Measurements from ENCODE around the gene HCST. TPM values are rescaled to one million over a fixed set of nuclear protein-coding genes. Genes with fewer than 3 reads are reported as not detected.
A peak's percentile ranks its signal among the peaks of the same experiment; 100 is the strongest.

HCST gene
- total and polyA plus RNA-seq, 2 of the 13 experiments (the other 11 are each of a cell fraction or from before 2014, with no cell fraction given): 0.24 to 1.2 TPM

- TF ChIP-seq ZMAT3 (CRISPR knock-in tag; conservative IDR thresholded peaks at IDR 0.05) (no peak), ZNF343 (CRISPR knock-in tag; IDR thresholded peaks at IDR 0.05) (no peak), SOX13 (IDR thresholded peaks at IDR 0.05) (no peak), SOX13 (CRISPR knock-in tag; conservative IDR thresholded peaks at IDR 0.05 in 1 of 2, IDR thresholded peaks at IDR 0.05 in 1 of 2) (no peak; a peak in 1 of 4 replicates), ARNT2 (CRISPR knock-in tag; IDR thresholded peaks at IDR 0.05; ENCODE audit: low read depth) (no peak), FOSL2 (CRISPR knock-in tag; IDR thresholded peaks at IDR 0.05) (no peak; the same call in 1 of the 2 replicates), POLR2AphosphoS5 (IDR thresholded peaks at IDR 0.05; ENCODE audit: low read depth, low read length) (no peak), BRD4 (CRISPR knock-in tag; IDR thresholded peaks at IDR 0.05) (no peak), DPF2 (CRISPR knock-in tag; IDR thresholded peaks at IDR 0.05; ENCODE audit: borderline replicate concordance, low read depth) (0 out of 2 replicates have a peak, but pooled peaks have one; percentile 37), ZBTB40 (IDR thresholded peaks at IDR 0.05) (no peak), ZBTB40 (CRISPR knock-in tag; IDR thresholded peaks at IDR 0.05) (no peak)
- TF ChIP-seq, protein P1, sequence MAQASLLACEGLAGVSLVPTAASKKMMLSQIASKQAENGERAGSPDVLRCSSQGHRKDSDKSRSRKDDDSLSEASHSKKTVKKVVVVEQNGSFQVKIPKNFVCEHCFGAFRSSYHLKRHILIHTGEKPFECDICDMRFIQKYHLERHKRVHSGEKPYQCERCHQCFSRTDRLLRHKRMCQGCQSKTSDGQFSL (CRISPR knock-in tag; IDR thresholded peaks at IDR 0.05): no peak
- TF ChIP-seq, protein P2, sequence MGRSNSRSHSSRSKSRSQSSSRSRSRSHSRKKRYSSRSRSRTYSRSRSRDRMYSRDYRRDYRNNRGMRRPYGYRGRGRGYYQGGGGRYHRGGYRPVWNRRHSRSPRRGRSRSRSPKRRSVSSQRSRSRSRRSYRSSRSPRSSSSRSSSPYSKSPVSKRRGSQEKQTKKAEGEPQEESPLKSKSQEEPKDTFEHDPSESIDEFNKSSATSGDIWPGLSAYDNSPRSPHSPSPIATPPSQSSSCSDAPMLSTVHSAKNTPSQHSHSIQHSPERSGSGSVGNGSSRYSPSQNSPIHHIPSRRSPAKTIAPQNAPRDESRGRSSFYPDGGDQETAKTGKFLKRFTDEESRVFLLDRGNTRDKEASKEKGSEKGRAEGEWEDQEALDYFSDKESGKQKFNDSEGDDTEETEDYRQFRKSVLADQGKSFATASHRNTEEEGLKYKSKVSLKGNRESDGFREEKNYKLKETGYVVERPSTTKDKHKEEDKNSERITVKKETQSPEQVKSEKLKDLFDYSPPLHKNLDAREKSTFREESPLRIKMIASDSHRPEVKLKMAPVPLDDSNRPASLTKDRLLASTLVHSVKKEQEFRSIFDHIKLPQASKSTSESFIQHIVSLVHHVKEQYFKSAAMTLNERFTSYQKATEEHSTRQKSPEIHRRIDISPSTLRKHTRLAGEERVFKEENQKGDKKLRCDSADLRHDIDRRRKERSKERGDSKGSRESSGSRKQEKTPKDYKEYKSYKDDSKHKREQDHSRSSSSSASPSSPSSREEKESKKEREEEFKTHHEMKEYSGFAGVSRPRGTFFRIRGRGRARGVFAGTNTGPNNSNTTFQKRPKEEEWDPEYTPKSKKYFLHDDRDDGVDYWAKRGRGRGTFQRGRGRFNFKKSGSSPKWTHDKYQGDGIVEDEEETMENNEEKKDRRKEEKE (IDR thresholded peaks at IDR 0.05): no peak
- TF ChIP-seq, protein P3, sequence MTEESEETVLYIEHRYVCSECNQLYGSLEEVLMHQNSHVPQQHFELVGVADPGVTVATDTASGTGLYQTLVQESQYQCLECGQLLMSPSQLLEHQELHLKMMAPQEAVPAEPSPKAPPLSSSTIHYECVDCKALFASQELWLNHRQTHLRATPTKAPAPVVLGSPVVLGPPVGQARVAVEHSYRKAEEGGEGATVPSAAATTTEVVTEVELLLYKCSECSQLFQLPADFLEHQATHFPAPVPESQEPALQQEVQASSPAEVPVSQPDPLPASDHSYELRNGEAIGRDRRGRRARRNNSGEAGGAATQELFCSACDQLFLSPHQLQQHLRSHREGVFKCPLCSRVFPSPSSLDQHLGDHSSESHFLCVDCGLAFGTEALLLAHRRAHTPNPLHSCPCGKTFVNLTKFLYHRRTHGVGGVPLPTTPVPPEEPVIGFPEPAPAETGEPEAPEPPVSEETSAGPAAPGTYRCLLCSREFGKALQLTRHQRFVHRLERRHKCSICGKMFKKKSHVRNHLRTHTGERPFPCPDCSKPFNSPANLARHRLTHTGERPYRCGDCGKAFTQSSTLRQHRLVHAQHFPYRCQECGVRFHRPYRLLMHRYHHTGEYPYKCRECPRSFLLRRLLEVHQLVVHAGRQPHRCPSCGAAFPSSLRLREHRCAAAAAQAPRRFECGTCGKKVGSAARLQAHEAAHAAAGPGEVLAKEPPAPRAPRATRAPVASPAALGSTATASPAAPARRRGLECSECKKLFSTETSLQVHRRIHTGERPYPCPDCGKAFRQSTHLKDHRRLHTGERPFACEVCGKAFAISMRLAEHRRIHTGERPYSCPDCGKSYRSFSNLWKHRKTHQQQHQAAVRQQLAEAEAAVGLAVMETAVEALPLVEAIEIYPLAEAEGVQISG (CRISPR knock-in tag; IDR thresholded peaks at IDR 0.05): no peak
- TF ChIP-seq, protein P4, sequence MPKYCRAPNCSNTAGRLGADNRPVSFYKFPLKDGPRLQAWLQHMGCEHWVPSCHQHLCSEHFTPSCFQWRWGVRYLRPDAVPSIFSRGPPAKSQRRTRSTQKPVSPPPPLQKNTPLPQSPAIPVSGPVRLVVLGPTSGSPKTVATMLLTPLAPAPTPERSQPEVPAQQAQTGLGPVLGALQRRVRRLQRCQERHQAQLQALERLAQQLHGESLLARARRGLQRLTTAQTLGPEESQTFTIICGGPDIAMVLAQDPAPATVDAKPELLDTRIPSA (CRISPR knock-in tag; IDR thresholded peaks at IDR 0.05; ENCODE audit: borderline replicate concordance): no peak
These were observed 39.9 kb downstream of the HCST start (continued) for GRCh38 chr19:35942235-35942634.
